Adrenal gland (tissue), 12 donors: ENCODE results near the gene FANCL. TPM values are rescaled to one million over a fixed set of nuclear protein-coding genes. Genes with fewer than 3 reads are reported as not detected.

Experiments used
- DNase-seq, 7 donors: peaks; one replicate each; pipeline ENCODE4 v3.0.0-alpha.2; 2019 to 2020
- H3K27ac ChIP-seq, 5 donors: fragments of 200-600 bp; sonication (generic) in 4 of 5; 1 replicate in 3 of 5; 2 replicates in 2 of 5; pipeline versions ENCODE4 v1.5.1 to v1.8.0; 2016 to 2020; ENCODE audit warnings: mild to moderate bottlenecking in 1 of 5
- H3K27me3 ChIP-seq: fragments of 200-600 bp; 2 replicates; pipeline ENCODE4 v1.8.0; 2021
- H3K36me3 ChIP-seq, 2 donors: fragments of 200-600 bp; replicated peaks in 1 of 2; 1 replicate in 1 of 2; 2 replicates in 1 of 2; pipeline versions ENCODE4 v1.5.1 to v1.8.0; 2018 to 2022
- H3K4me1 ChIP-seq, 2 donors: fragments of 200-600 bp; replicated peaks in 1 of 2; 1 replicate in 1 of 2; 2 replicates in 1 of 2; pipeline versions ENCODE4 v1.5.1 to v1.8.0; 2018 to 2021
- H3K4me3 ChIP-seq, 4 donors: fragments of 200-600 bp; sonication (generic) in 3 of 4; one replicate each; pipeline ENCODE4 v1.5.1; 2016 to 2018
- H3K9me3 ChIP-seq, 3 donors: fragments of 200-600 bp; sonication (generic) in 1 of 3; replicated peaks in 1 of 3; 1 replicate in 2 of 3; 2 replicates in 1 of 3; pipeline versions ENCODE4 v1.5.1 to v1.8.0; 2016 to 2021
- CTCF ChIP-seq, 6 experiments: fragments of 450-650 bp in 4 of 6; fragments of 200-600 bp in 2 of 6; sonication (generic) in 1 of 6; IDR thresholded peaks; 1 replicate in 5 of 6; 2 replicates in 1 of 6; pipeline versions ENCODE4 v1.5.1 to v1.8.0; 2016 to 2021; ENCODE audit warnings: antibody characterized with exemption in 6 of 6, mild to moderate bottlenecking in 2 of 6, moderate library complexity in 1 of 6
- POLR2A ChIP-seq, 2 donors: fragments of 450-650 bp; IDR thresholded peaks; one replicate each; pipeline ENCODE4 v1.6.1; 2017; ENCODE audit warnings: antibody characterized with exemption in 2 of 2, mild to moderate bottlenecking in 2 of 2, moderate library complexity in 1 of 2
- WGBS, 4 donors: extraction: QIAGEN DNeasy Blood & Tissue Kit in 2 of 4; methylation state at CpG; one replicate each; pipeline versions ENCODE4 v1.1.5 to v1.1.7; 2013 to 2017; 5-methylcytosine and 5-hydroxymethylcytosine counted together
- intact Hi-C, 2 donors: fragments of 100-400 bp; cut with DNase I; formaldehyde crosslinking; loops; one replicate each; pipeline versions ENCODE4 v1.14.1 to v1.15.0; 2022 to 2023
- polyA plus RNA-seq, 3 donors: library from polyadenylated mRNA; stranded (reverse); fragments of 200-250 nt in 2 of 3; fragments of 350-450 nt in 1 of 3; fragmentation: Illumina TruSeq in 1 of 3; extraction: RNeasy Lipid Tissue Mini Kit (QIAGEN cat#74804) in 1 of 3; gene quantifications; one replicate each; pipeline ENCODE4 v1.2.3, GENCODE V29; 2013 to 2014
- total RNA-seq, 9 donors: library from RNA; depleted of rRNA in 4 of 9; stranded (reverse); fragments of >200 nt in 4 of 9; fragments of 120-200 nt in 1 of 9; fragmentation: NEBNext Ultra II Directional in 1 of 9; extraction: Animal tissue kit (Norgen Biotek cat#: 25700) in 1 of 9; gene quantifications; one replicate each; pipeline versions ENCODE4 v1.1.0 to v1.2.4, GENCODE V29; 2013 to 2023
- donor health status: healthy with polysubstance abuse.
- donor health status: Bipolar disorder and iron deficiency.
- donor health status: DM: yes; HTN: yes; CAD: no.
- donor health status: DM: no; HTN: no; CAD: no.
- donor health status: DM: no; HTN: no; CAD: no.
- donor health status: DM: yes; HTN: yes; CAD: no.

FANCL gene
- total and polyA plus RNA-seq, 12 donors, result 25.7 to 99.7 (median 55.3) TPM

GRCh38 chr2:58241546-58241864 is 380 bp upstream of the FANCL start:
- no peak for DNase-seq
- no peak for TF ChIP-seq CTCF (IDR thresholded peaks at IDR 0.05)
- no peak for TF ChIP-seq POLR2A (IDR thresholded peaks at IDR 0.05)
- intact Hi-C loops, result no loop called here
- no peaks in the 10 kb centered on the region for H3K36me3 ChIP-seq
- no peaks in the 10 kb centered on the region for H3K27me3 ChIP-seq
- H3K9me3 ChIP-seq, result no peaks in the 10 kb centered on the region
- H3K4me3 ChIP-seq, result peak overlapping the region; percentile 93 to 99 (median 94)
- peak overlapping the region in 4 of 5 donors; percentile 75 to 92 (median 84) for H3K27ac ChIP-seq
- WGBS, 4 donors, result 13 to 28% (median 22%) methylated on average over 2 of the region's 2 CpGs
- H3K4me1 ChIP-seq, result peaks cover 0 to 33% of the 10 kb centered on the region in 2 donors

- intact Hi-C loops, result no loop called here
These were observed 1.7 kb downstream of the FANCL start for GRCh38 chr2:58239243-58239925.

GRCh38 chr2:58237741-58238140 is 3.4 kb downstream of the FANCL start:
- Histone ChIP-seq H3K36me3 (no peaks in the 10 kb centered on the region), H3K27ac (no peak overlapping the region), H3K9me3 (no peaks in the 10 kb centered on the region), H3K4me3 (no peak overlapping the region), H3K27me3 (no peaks in the 10 kb centered on the region), H3K4me1 (peaks cover 0 to 48% of the 10 kb centered on the region in 2 donors)
- DNase-seq, result no peak
- TF ChIP-seq CTCF (IDR thresholded peaks at IDR 0.05), result no peak
- intact Hi-C loops, result no loop called here

More at GRCh38 chr2:58239243-58239925, 1.7 kb downstream of the FANCL start:
- TF ChIP-seq POLR2A (IDR thresholded peaks at IDR 0.05) (no peak), CTCF (IDR thresholded peaks at IDR 0.05) (no peak)
- no peak overlapping the region for H3K4me3 ChIP-seq
- no peaks in the 10 kb centered on the region for H3K9me3 ChIP-seq
- H3K27me3 ChIP-seq, result no peaks in the 10 kb centered on the region
- DNase-seq, result no peak
- no peaks in the 10 kb centered on the region for H3K36me3 ChIP-seq
- 82 to 84% (median 83%) methylated on average over 3 of the region's 3 CpGs for WGBS, 4 donors
- H3K4me1 ChIP-seq, result peaks cover 0 to 33% of the 10 kb centered on the region in 2 donors
- H3K27ac ChIP-seq, result no peak overlapping the region

- intact Hi-C loops, result no loop called here
- H3K9me3 ChIP-seq, result no peaks in the 10 kb centered on the region
- 93 to 100% (median 95%) methylated on average over 2 of the region's 2 CpGs for WGBS, 4 donors
- H3K36me3 ChIP-seq, result no peaks in the 10 kb centered on the region
- H3K4me3 ChIP-seq, result no peak overlapping the region
- peaks cover 4 to 61% of the 10 kb centered on the region in 2 donors for H3K4me1 ChIP-seq
- no peak overlapping the region for H3K27ac ChIP-seq
- no peak for DNase-seq
- no peak for TF ChIP-seq CTCF (IDR thresholded peaks at IDR 0.05)
- no peak for TF ChIP-seq POLR2A (IDR thresholded peaks at IDR 0.05)
- H3K27me3 ChIP-seq, result no peaks in the 10 kb centered on the region
These were observed 5.1 kb downstream of the FANCL start for GRCh38 chr2:58235984-58236383.
